ENCODE data around the gene CNGA1.

- TF ChIP-seq CTCF (IDR thresholded peaks at IDR 0.05) (no peak), POLR2AphosphoS5 (IDR thresholded peaks at IDR 0.05) (no peak)
Observed at GRCh38 chr4:47936336-47936735, 80.1 kb downstream of the CNGA1 start.

All from prostate gland (tissue), 2 donors.